Loucy (cell line): ENCODE results near the gene SUMO2.

Experiments used
- H2AFZ ChIP-seq: fragments of 200-600 bp; sonication (generic); 2 replicates; pipeline ENCODE4 v1.6.0; 2016; ENCODE audit warnings: antibody characterized with exemption, mild to moderate bottlenecking, low read length, moderate library complexity
- H3F3A ChIP-seq: fragments of 200-600 bp; 2 replicates; pipeline ENCODE4 v1.6.0; 2016; ENCODE audit warnings: antibody characterized with exemption, low read depth, mild to moderate bottlenecking
- H3K27me3 ChIP-seq: fragments of 200-600 bp; sonication (generic); 2 replicates; pipeline ENCODE4 v1.6.1; 2014; ENCODE audit warnings: low read length, mild to moderate bottlenecking; ENCODE audit not compliant: insufficient read depth, poor library complexity, severe bottlenecking
- H3K36me3 ChIP-seq: fragments of 200-600 bp; sonication (generic); 2 replicates; pipeline ENCODE4 v1.6.1; 2016; ENCODE audit warnings: low read length; ENCODE audit not compliant: insufficient read depth
- H3K4me1 ChIP-seq: fragments of 200-600 bp; sonication (generic); 2 replicates; pipeline ENCODE4 v1.5.1; 2014; ENCODE audit warnings: low read length, mild to moderate bottlenecking; ENCODE audit not compliant: insufficient read depth, poor library complexity, severe bottlenecking
- H3K4me2 ChIP-seq: fragments of 200-600 bp; sonication (generic); 2 replicates; pipeline ENCODE4 v1.6.0; 2014; ENCODE audit warnings: antibody characterized with exemption, low read length, low read depth, mild to moderate bottlenecking; ENCODE audit not compliant: poor library complexity, severe bottlenecking
- H3K4me3 ChIP-seq: fragments of 200-600 bp; sonication (generic); 2 replicates; pipeline ENCODE4 v1.5.1; 2014; ENCODE audit warnings: low read length, mild to moderate bottlenecking, mixed read lengths; ENCODE audit not compliant: poor library complexity, severe bottlenecking
- H3K79me2 ChIP-seq: fragments of 200-600 bp; sonication (generic); 2 replicates; pipeline ENCODE4 v1.6.1; 2014; ENCODE audit warnings: low read length; ENCODE audit not compliant: insufficient read depth
- H3K9ac ChIP-seq: fragments of 200-600 bp; sonication (generic); 2 replicates; pipeline ENCODE4 v1.6.0; 2014; ENCODE audit warnings: mild to moderate bottlenecking, low read depth, low read length, moderate library complexity; ENCODE audit not compliant: poor library complexity, severe bottlenecking
- H3K9me2 ChIP-seq: fragments of 200-600 bp; sonication (generic); replicated peaks from 2 replicates; pipeline ENCODE4 v1.6.1; 2016; ENCODE audit warnings: low read depth, low read length, mixed read lengths
- H3K9me3 ChIP-seq: fragments of 200-600 bp; sonication (generic); 2 replicates; pipeline ENCODE4 v1.6.1; 2014; ENCODE audit warnings: mild to moderate bottlenecking, antibody characterized with exemption, low read length, low read depth; ENCODE audit not compliant: insufficient read depth
- H4K20me1 ChIP-seq: fragments of 200-600 bp; sonication (generic); 2 replicates; pipeline ENCODE4 v1.6.0; 2014; ENCODE audit warnings: antibody characterized with exemption, low read length, mild to moderate bottlenecking; ENCODE audit not compliant: insufficient read depth, poor library complexity, severe bottlenecking
- EZH2phosphoT487 ChIP-seq: fragments of 200-600 bp; IDR thresholded peaks from 2 replicates; pipeline ENCODE4 v1.6.1; 2018; ENCODE audit warnings: antibody characterized with exemption, mild to moderate bottlenecking, moderate library complexity, borderline replicate concordance
- TF ChIP-seq, protein P1 (sequence below): fragments of 200-600 bp; sonication (generic); conservative IDR thresholded peaks from 2 replicates; pipeline ENCODE4 v1.5.1; 2014; ENCODE audit warnings: mild to moderate bottlenecking, antibody characterized with exemption, low read length

SUMO2 gene

DNA sequence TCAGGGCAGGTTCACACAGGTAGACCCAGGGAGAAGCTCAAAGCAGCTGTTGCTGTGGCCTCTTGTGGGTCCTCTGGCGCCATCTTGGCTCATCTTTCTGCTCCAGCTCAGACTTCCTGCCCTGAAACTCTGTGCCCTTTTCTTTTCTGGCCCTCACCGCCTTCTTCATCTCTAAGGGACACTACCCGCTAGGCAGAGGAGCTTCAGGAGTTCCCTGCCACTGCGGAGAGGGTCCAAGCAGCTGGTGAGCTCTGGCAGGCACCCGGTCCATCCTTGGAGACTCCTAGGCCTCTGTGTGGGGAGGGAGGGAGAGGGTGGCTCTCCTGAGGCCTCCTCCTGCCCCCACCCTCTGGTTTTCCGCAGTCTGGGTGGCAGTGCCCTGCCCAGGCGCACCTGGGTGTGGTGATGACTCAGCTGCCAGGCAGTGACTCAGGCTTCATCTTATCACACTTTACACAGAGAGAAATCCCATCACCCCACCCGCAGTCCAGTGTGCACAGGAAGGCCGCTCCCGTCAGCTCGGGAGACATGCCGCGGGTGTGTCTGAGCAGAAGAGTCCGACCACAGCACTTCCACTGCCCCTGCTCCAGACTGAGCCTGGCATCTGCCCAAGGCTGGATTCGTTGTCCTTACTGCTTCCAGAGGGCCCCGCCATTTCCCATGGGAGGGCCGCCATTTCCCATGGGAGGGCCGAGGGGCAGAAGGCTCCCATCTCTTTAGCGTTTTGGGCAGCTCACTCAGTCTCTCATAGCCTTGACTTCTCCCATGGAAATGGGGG is 58.5 kb downstream of the SUMO2 start:
- Histone ChIP-seq H3K36me3 (no peaks in the 10 kb centered on the region; the same call in 1 of the 2 replicates), H3K9me3 (no peaks in the 10 kb centered on the region), H3K4me3 (no peak overlapping the region), H3K9ac (no peak overlapping the region), H3K27me3 (no peaks in the 10 kb centered on the region), H3K4me2 (no peak overlapping the region), H3K4me1 (peaks cover 11% of the 10 kb centered on the region), H2AFZ (no peak overlapping the region), H4K20me1 (no peaks in the 10 kb centered on the region), H3K79me2 (no peaks in the 10 kb centered on the region), H3F3A (no peaks in the 10 kb centered on the region), H3K9me2 (no peaks in the 10 kb centered on the region)
- TF ChIP-seq, protein P1, sequence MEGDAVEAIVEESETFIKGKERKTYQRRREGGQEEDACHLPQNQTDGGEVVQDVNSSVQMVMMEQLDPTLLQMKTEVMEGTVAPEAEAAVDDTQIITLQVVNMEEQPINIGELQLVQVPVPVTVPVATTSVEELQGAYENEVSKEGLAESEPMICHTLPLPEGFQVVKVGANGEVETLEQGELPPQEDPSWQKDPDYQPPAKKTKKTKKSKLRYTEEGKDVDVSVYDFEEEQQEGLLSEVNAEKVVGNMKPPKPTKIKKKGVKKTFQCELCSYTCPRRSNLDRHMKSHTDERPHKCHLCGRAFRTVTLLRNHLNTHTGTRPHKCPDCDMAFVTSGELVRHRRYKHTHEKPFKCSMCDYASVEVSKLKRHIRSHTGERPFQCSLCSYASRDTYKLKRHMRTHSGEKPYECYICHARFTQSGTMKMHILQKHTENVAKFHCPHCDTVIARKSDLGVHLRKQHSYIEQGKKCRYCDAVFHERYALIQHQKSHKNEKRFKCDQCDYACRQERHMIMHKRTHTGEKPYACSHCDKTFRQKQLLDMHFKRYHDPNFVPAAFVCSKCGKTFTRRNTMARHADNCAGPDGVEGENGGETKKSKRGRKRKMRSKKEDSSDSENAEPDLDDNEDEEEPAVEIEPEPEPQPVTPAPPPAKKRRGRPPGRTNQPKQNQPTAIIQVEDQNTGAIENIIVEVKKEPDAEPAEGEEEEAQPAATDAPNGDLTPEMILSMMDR = no peak
- no peak for TF ChIP-seq EZH2phosphoT487

GRCh38 chr17:75118307-75118706 is 64.5 kb downstream of the SUMO2 start:
- H4K20me1 ChIP-seq = no peaks in the 10 kb centered on the region
- no peaks in the 10 kb centered on the region for H3K9me2 ChIP-seq
- no peak overlapping the region for H3K9ac ChIP-seq
- H3K4me2 ChIP-seq = no peak overlapping the region
- H2AFZ ChIP-seq = no peak overlapping the region
- peaks cover 11% of the 10 kb centered on the region for H3K4me1 ChIP-seq
- H3K27me3 ChIP-seq = no peaks in the 10 kb centered on the region
- peaks cover 14% of the 10 kb centered on the region for H3K79me2 ChIP-seq
- no peaks in the 10 kb centered on the region for H3K9me3 ChIP-seq
- TF ChIP-seq, protein P1 = no peak
- no peak for TF ChIP-seq EZH2phosphoT487
- H3K36me3 ChIP-seq = no peaks in the 10 kb centered on the region; the same call in 1 of the 2 replicates
- H3K4me3 ChIP-seq = no peak overlapping the region
- H3F3A ChIP-seq = no peaks in the 10 kb centered on the region

DNA sequence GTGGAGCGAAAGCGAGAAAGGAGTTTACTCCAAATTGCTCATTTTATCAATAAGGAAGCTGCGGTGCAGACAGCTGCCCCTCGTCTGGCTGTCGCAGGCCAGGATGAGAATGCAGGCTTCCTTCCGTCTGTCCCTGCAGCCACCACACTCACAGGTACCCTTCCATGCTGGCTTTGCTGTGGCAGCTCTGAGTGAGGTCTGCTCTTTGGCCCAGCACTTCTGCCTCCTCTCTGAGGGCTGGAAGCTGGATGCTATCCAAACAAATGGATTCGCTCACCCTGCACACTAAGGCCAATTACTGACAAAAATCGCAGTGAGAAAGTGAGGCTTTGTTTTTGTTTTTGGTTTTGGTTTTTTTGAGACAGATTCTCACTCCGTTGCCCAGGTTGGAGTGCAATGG is 66.0 kb downstream of the SUMO2 start:
- Histone ChIP-seq H3F3A (0 out of 2 replicates have a peak, but pooled peaks cover 2% of the 10 kb centered on the region), H3K9me2 (no peaks in the 10 kb centered on the region), H3K9me3 (no peaks in the 10 kb centered on the region), H3K9ac (no peak overlapping the region), H2AFZ (no peak overlapping the region), H3K79me2 (peaks cover 17% of the 10 kb centered on the region), H3K36me3 (no peaks in the 10 kb centered on the region; the same call in 1 of the 2 replicates), H4K20me1 (no peaks in the 10 kb centered on the region), H3K4me2 (no peak overlapping the region), H3K4me3 (no peak overlapping the region), H3K27me3 (no peaks in the 10 kb centered on the region), H3K4me1 (peaks cover 16% of the 10 kb centered on the region)
- TF ChIP-seq, protein P1 = no peak
- TF ChIP-seq EZH2phosphoT487 = no peak
